SH-SY5Y (cell line): ENCODE data around the gene ACOT7.

Experiments used
- GATA2 ChIP-seq: IDR thresholded peaks from 2 replicates; pipeline ENCODE4 v1.6.1; 2011; ENCODE audit warnings: mild to moderate bottlenecking, low read depth, low read length
- GATA3 ChIP-seq: IDR thresholded peaks from 2 replicates; pipeline ENCODE4 v1.6.1; 2011; ENCODE audit warnings: low read depth, mild to moderate bottlenecking, low read length, moderate library complexity

DNA sequence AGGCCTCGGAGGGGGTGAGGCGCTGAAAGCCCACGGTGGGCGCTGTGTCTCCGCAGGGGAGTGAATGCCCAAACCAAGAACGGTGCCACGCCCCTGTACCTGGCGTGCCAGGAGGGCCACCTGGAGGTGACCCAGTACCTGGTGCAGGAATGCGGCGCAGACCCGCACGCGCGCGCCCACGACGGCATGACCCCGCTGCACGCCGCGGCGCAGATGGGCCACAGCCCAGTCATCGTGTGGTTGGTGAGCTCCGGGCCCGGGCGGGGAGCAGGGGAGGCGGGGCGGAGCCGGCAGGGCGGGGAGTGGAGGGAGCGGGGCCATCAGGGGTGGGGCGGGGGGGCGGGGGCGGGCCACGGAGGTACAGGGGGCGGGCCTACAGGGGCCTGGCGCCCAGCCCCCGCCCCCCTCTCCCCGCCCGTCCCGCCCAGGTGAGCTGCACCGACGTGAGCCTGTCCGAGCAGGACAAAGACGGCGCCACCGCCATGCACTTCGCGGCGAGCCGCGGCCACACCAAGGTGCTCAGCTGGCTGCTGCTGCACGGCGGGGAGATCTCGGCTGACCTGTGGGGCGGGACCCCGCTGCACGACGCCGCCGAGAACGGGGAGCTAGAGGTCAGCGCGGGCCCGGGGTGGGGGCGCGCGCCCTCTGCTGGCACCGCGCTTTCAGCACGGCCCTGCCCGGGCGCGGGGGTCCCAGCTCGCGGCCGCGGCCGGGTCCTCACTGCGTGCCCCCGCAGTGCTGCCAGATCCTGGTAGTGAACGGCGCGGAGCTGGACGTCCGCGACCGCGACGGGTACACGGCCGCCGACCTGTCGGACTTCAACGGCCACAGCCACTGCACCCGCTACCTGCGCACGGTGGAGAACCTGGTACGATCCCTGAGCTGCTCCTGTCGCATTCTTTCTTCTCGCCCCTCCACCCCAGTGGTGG lies 46.9 kb upstream of the ACOT7 start:
- TF ChIP-seq GATA2 (no peak), GATA3 (no peak)
